GM12878 (cell line): ENCODE data around the gene CISTR. TPM values are rescaled to one million over a fixed set of nuclear protein-coding genes. Genes with fewer than 3 reads are reported as not detected.

ENCODE experiments used
- ATAC-seq: fragments of 200-7000 bp; cut with Tn5 transposase; 3 replicates; pipeline ENCODE4 v1.9.1; 2020; ENCODE audit warnings: mild to moderate bottlenecking, moderate library complexity
- BruUV-seq: library from RNA; stranded (reverse); fragments of 400-500 nt; replicated peaks from 2 replicates; lab custom pipeline; 2021; lab: Mats Ljungman, UMichigan
- CTCF ChIA-PET: fragments of 300-600 bp; sonication (Branson Sonifier 250); formaldehyde crosslinking; extraction: SDS; loops from one replicate; lab custom pipeline; 2021; ENCODE audit warnings: inconsistent platforms; lab: Yijun Ruan, JAX
- POLR2A ChIA-PET: fragments of 350-600 bp; formaldehyde crosslinking; extraction: SDS; loops from one replicate; lab custom pipeline; 2021; ENCODE audit warnings: inconsistent platforms; lab: Charles Lee
- RAD21 ChIA-PET: fragments of 300-600 bp; sonication (Branson Sonifier 250); formaldehyde crosslinking; loops from one replicate; lab custom pipeline; 2023; ENCODE audit warnings: antibody characterized with exemption; ENCODE audit not compliant: unreplicated experiment; lab: Charles Lee
- SMC1A ChIA-PET: fragments of 300-600 bp; sonication (Branson Sonifier 250); formaldehyde crosslinking; loops from one replicate; lab custom pipeline; 2023; ENCODE audit not compliant: unreplicated experiment, uncharacterized antibody; lab: Charles Lee
- DNase-seq: peaks from one replicate; pipeline ENCODE4 v3.0.0-alpha.2; 2011; ENCODE audit warnings: low read depth, low spot score
- FAIRE-seq: peaks from 3 replicates; lab custom pipeline; 2011; peaks lifted over from hg19 to GRCh38; lab: Jason Lieb, UNC
- H2AFZ ChIP-seq: 2 replicates; pipeline ENCODE4 v1.6.0; 2011; ENCODE audit warnings: low read depth, low read length, control low read depth; ENCODE audit not compliant: control insufficient read depth
- H3K27ac ChIP-seq: 2 replicates; pipeline ENCODE4 v1.5.1; 2011; ENCODE audit warnings: control low read depth; ENCODE audit not compliant: control insufficient read depth, insufficient read depth
- H3K27me3 ChIP-seq, 2 experiments: replicated peaks in 1 of 2; 2 replicates each; pipeline versions ENCODE4 v1.6.0 to v1.6.1; 2011; ENCODE audit warnings: low read length in 1 of 2; ENCODE audit not compliant: control insufficient read depth in 2 of 2, insufficient read depth in 2 of 2
- H3K36me3 ChIP-seq, 2 experiments: 2 replicates each; pipeline ENCODE4 v1.5.1; 2011; ENCODE audit warnings: low read length in 1 of 2; ENCODE audit not compliant: control insufficient read depth in 2 of 2, insufficient read depth in 2 of 2
- H3K4me1 ChIP-seq: 2 replicates; pipeline ENCODE4 v1.6.1; 2011; ENCODE audit warnings: mild to moderate bottlenecking, low read length, moderate library complexity, mixed read lengths; ENCODE audit not compliant: control insufficient read depth, insufficient read depth
- H3K4me2 ChIP-seq: 2 replicates; pipeline ENCODE4 v1.6.0; 2011; ENCODE audit warnings: control low read depth; ENCODE audit not compliant: control insufficient read depth, insufficient read depth
- H3K4me3 ChIP-seq: fragments of 200-600 bp; sonication (generic); 2 replicates; pipeline ENCODE4 v1.5.1; 2016
- H3K79me2 ChIP-seq: 2 replicates; pipeline ENCODE4 v1.6.0; 2011; ENCODE audit warnings: low read length; ENCODE audit not compliant: control insufficient read depth, insufficient read depth
- H3K9ac ChIP-seq: 2 replicates; pipeline ENCODE4 v1.8.0; 2011; ENCODE audit warnings: low read length, control low read depth, mixed read lengths; ENCODE audit not compliant: control insufficient read depth, insufficient read depth
- H3K9me3 ChIP-seq: replicated peaks from 3 replicates; pipeline ENCODE4 v1.5.1; 2011; ENCODE audit warnings: mild to moderate bottlenecking, low read length; ENCODE audit not compliant: control insufficient read depth, insufficient read depth
- H4K20me1 ChIP-seq: 2 replicates; pipeline ENCODE4 v1.6.0; 2011; ENCODE audit not compliant: control insufficient read depth, insufficient read depth
- CEBPB ChIP-seq, 2 experiments: fragments of 150-350 bp in 1 of 2; IDR thresholded peaks; 2 replicates each; pipeline ENCODE4 v1.6.1; 2012 to 2014; ENCODE audit warnings: low read depth in 2 of 2, low read length in 2 of 2, borderline replicate concordance in 1 of 2, inconsistent platforms in 1 of 2
- GATAD2B ChIP-seq: fragments of 450-650 bp; conservative IDR thresholded peaks from 2 replicates; pipeline ENCODE4 v1.6.1; 2017; ENCODE audit warnings: low read depth, mild to moderate bottlenecking, moderate library complexity
- IKZF1 ChIP-seq: fragments of 450-650 bp; conservative IDR thresholded peaks from 2 replicates; pipeline ENCODE4 v1.6.1; 2017; ENCODE audit warnings: antibody characterized with exemption, mild to moderate bottlenecking
- NFYB ChIP-seq: IDR thresholded peaks from 2 replicates; pipeline ENCODE4 v1.6.1; 2011; ENCODE audit warnings: low read depth, mild to moderate bottlenecking, low read length, improper control_type of control experiment, moderate library complexity; ENCODE audit not compliant: insufficient read depth
- SMC3 ChIP-seq: IDR thresholded peaks from 2 replicates; pipeline ENCODE4 v1.6.1; 2011; ENCODE audit warnings: low read length, improper control_type of control experiment, borderline replicate concordance
- ZNF687 ChIP-seq: fragments of 450-650 bp; IDR thresholded peaks from 2 replicates; pipeline ENCODE4 v1.6.1; 2017; ENCODE audit warnings: mild to moderate bottlenecking, moderate library complexity
- WGBS: methylation state at CpG from one replicate; pipeline ENCODE4 v1.1.6; 2016; ENCODE audit warnings: low lambda C conversion rate; ENCODE audit not compliant: insufficient replicate concordance, insufficient coverage; ENCODE audit errors: missing lambda C conversion rate; 5-methylcytosine and 5-hydroxymethylcytosine counted together
- in situ Hi-C: fragments of 300-500 bp; cut with MboI; formaldehyde crosslinking; loops from 9 replicates; pipeline ENCODE4 v1.14.3; 2018; ENCODE audit warnings: mixed read lengths
- intact Hi-C: fragments of 100-400 bp; cut with micrococcal nuclease; formaldehyde crosslinking; loops from one replicate; pipeline ENCODE4 v1.14.2; 2022; ENCODE audit not compliant: unreplicated experiment
- polyA plus RNA-seq, 11 experiments: library from polyadenylated mRNA; depleted of rRNA in 4 of 11; unstranded in 6 of 11; stranded (reverse) in 5 of 11; fragments of >200 nt; fragmentation: Nextera tagmentation in 4 of 11; fragmentation: Illumina TruSeq in 1 of 11; extraction: Ambion mirVana in 4 of 11; extraction: Trizol in 1 of 11; gene quantifications; 1 replicate in 1 of 11; 2 replicates in 10 of 11; pipeline versions ENCODE4 v1.2.1 to v1.2.3, GENCODE V29; 2011 to 2016; ENCODE audit warnings: inconsistent platforms in 2 of 11, missing spikeins in 2 of 11, low read depth in 1 of 11
- total RNA-seq, 4 experiments: library from RNA; depleted of rRNA in 3 of 4; stranded (reverse); fragments of >200 nt in 3 of 4; fragmentation: Illumina TruSeq in 1 of 4; extraction: Trizol in 1 of 4; gene quantifications; 2 replicates each; pipeline versions ENCODE4 v1.2.1 to v1.2.3, GENCODE V29; 2013 to 2021

CISTR gene
- total and polyA plus RNA-seq, 10 of the 15 experiments (the other 5 are each of a cell fraction or from before 2014, with no cell fraction given) = 0.26 TPM; not detected in 9

GRCh38 chr12:53755893-53756292 lies 4.1 kb upstream of the CISTR start:
- RAD21 ChIA-PET = interaction anchor here (0.6 to 3.7 kb wide), 5 partner anchors 10 to 440 kb away, joined by 3 to 129 read pairs (median 7); partner anchors contain the start of gene HOXC4
- intact Hi-C loops = loop anchor here (10.0 kb wide), 1 partner anchor 449 kb away; no protein-coding TSS in a partner anchor
- SMC1A ChIA-PET = interaction anchor here (0.8 to 4.1 kb wide), 7 partner anchors 10 to 217 kb away, joined by 3 to 156 read pairs (median 16); partner anchors contain the start of genes ATP5MC2 and CALCOCO1
- peaks cover 58% of the 10 kb centered on the region for H3K4me1 ChIP-seq
- no peaks in the 10 kb centered on the region for H3K79me2 ChIP-seq
- no peak overlapping the region for H3K9ac ChIP-seq
- ATAC-seq (no peak), DNase-seq (no peak), FAIRE-seq (no peak)
- no peak overlapping the region for H3K27ac ChIP-seq
- H4K20me1 ChIP-seq = no peaks in the 10 kb centered on the region
- H3K4me3 ChIP-seq = peak overlapping the region; percentile 54; the same call in 1 of the 2 replicates
- no peak overlapping the region; the same call in 1 of the 2 replicates for H2AFZ ChIP-seq
- H3K4me2 ChIP-seq = peak overlapping the region; percentile 94; the same call in 1 of the 2 replicates
- no peaks in the 10 kb centered on the region for H3K27me3 ChIP-seq
- no peaks in the 10 kb centered on the region for H3K9me3 ChIP-seq
- POLR2A ChIA-PET = interaction anchor here (0.6 to 3.3 kb wide), 6 partner anchors 9 to 52 kb away, joined by 3 to 23 read pairs (median 6); no protein-coding TSS in a partner anchor
- TF ChIP-seq ZNF687 (0 out of 2 replicates have a peak, but pooled peaks have one; percentile 40), GATAD2B (0 out of 2 replicates have a peak, but pooled peaks have one; percentile 15), CEBPB (IDR thresholded peaks at IDR 0.05; ENCODE audit: borderline replicate concordance in 1 of 2, low read depth in 2 of 2, low read length in 2 of 2) (no peak), SMC3 (no peak), NFYB (no peak), IKZF1 (0 out of 2 replicates have a peak, but pooled peaks have one; percentile 11)
- no peaks in the 10 kb centered on the region for H3K36me3 ChIP-seq
- in situ Hi-C loops = no loop called here
- CTCF ChIA-PET = interaction anchor here (0.6 to 11.1 kb wide), 18 partner anchors 10 to 460 kb away, joined by 3 to 443 read pairs (median 11); partner anchors contain the start of genes ATP5MC2 and CALCOCO1
- WGBS = 16% methylated on average over 3 of the region's 3 CpGs
- BruUV-seq = no TSS peak
